Measurements from ENCODE around the gene CACNA2D2. TPM values are rescaled to one million over a fixed set of nuclear protein-coding genes. Genes with fewer than 3 reads are reported as not detected.

CACNA2D2 gene
- total and polyA plus RNA-seq, 2 of the 13 experiments (the other 11 are each of a cell fraction or from before 2014, with no cell fraction given), result not detected

- no peak for TF ChIP-seq ZNF746 (CRISPR knock-in tag; IDR thresholded peaks at IDR 0.05)
- TF ChIP-seq, protein P1, sequence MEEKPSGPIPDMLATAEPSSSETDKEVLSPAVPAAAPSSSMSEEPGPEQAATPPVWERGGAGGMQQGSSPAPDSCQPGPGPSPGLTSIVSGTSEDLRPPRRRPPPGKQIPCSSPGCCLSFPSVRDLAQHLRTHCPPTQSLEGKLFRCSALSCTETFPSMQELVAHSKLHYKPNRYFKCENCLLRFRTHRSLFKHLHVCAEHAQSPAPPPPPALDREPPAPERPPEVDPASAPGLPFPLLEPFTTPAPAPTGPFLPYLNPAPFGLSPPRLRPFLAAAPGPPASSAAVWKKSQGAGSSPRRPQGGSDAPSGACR (CRISPR knock-in tag; IDR thresholded peaks at IDR 0.05), result no peak
- TF ChIP-seq TCF7L2 (IDR thresholded peaks at IDR 0.05; ENCODE audit: low read depth, low read length), result no peak
- no peak for TF ChIP-seq CEBPG (CRISPR knock-in tag; IDR thresholded peaks at IDR 0.05)
- TF ChIP-seq BORCS8-MEF2B (CRISPR knock-in tag; IDR thresholded peaks at IDR 0.05), result no peak
- no peak for TF ChIP-seq JDP2 (CRISPR knock-in tag; IDR thresholded peaks at IDR 0.05; ENCODE audit: borderline replicate concordance)
- TF ChIP-seq PRPF4 (IDR thresholded peaks at IDR 0.05; ENCODE audit: low read depth, low read length, poor library complexity, severe bottlenecking), result no peak
- TF ChIP-seq PREB (CRISPR knock-in tag; IDR thresholded peaks at IDR 0.05), result no peak
- no peak for TF ChIP-seq MBNL3 (CRISPR knock-in tag; conservative IDR thresholded peaks at IDR 0.05)
Measured at GRCh38 chr3:50327129-50327528, 176.3 kb downstream of the CACNA2D2 start (continued).

DNA sequence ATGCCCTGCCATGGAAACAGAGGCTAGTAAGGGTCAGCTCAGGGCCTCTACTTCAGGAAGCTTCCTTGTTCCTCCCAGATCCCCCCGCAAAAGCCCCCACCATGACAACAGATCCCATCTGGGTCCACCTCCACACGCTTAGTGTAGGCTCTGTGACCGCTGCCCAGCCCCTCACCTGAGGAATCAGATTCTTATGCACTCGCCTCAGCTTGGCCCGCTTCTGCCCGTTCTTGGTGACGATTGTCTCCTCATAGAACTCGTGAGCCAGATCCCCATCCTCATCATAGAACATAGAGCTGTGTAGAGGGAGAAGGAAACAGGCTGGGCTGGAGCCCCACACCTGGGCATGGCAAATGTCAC lies 177.3 kb downstream of the CACNA2D2 start:
- ATAC-seq, result no peak
- H3K4me3 ChIP-seq (replicated peaks in 1 of 3; ENCODE audit: insufficient read depth in 1 of 3, low read depth in 2 of 3, low read length in 3 of 3), result no peak overlapping the region
- CTCF ChIA-PET (ENCODE audit: low intra/inter-chr PET ratio, low total read pairs), result no interaction called here
- no peak for DNase-seq (ENCODE audit: low spot score)
- TF ChIP-seq AGO2 (optimal IDR thresholded peaks at IDR 0.05; ENCODE audit: low read depth, low read length) (peak; percentile 18), SP2 (CRISPR knock-in tag; IDR thresholded peaks at IDR 0.05) (no peak)
- intact Hi-C loops (cut with micrococcal nuclease; ENCODE audit: unreplicated experiment) (no loop called here), in situ Hi-C loops (cut with HindIII; ENCODE audit: extremely low pct_ligation_motif_present, low pct_unique_long_range_greater_than_20kb) (no loop called here)
- no peaks in the 10 kb centered on the region for H3K27me3 ChIP-seq (ENCODE audit: control insufficient read depth in 1 of 2, insufficient read depth in 2 of 2, low read length in 2 of 2)
- H3K9me3 ChIP-seq (ENCODE audit: low read length), result no peaks in the 10 kb centered on the region
- peaks cover 8 to 28% of the 10 kb centered on the region in 2 experiments for H3K36me3 ChIP-seq (replicated peaks in 1 of 2; ENCODE audit: control insufficient read depth in 1 of 2, insufficient read depth in 2 of 2, low read length in 2 of 2)
- no peak overlapping the region for H3K27ac ChIP-seq (ENCODE audit: extremely low read length, insufficient read depth, low read length)
- no peak overlapping the region for H3K9ac ChIP-seq (ENCODE audit: insufficient read depth, low read depth, low read length)
- peaks cover 13% of the 10 kb centered on the region for H3K79me2 ChIP-seq (ENCODE audit: insufficient read depth, low read length)
- BruUV-seq (replicated peaks), result no TSS peak
- no peak for FAIRE-seq
- WGBS (ENCODE audit: low lambda C conversion rate), result 87% methylated on average over 8 of the region's 8 CpGs
- H4K20me1 ChIP-seq (ENCODE audit: insufficient read depth, low read length), result no peaks in the 10 kb centered on the region
- no peak overlapping the region for H3K4me2 ChIP-seq (ENCODE audit: low read depth, low read length)
- POLR2A ChIA-PET, result interaction anchor here (3.5 kb wide), 1 partner anchor 11 kb away, joined by 66 read pairs; no protein-coding TSS in a partner anchor
- H3K4me1 ChIP-seq (ENCODE audit: insufficient read depth, low read length), result peaks cover 60% of the 10 kb centered on the region
- H2AFZ ChIP-seq (ENCODE audit: low read length), result no peak overlapping the region

Measured in HepG2 (cell line).